HG02798 (cell line): ENCODE measurements around the gene CA7.
"Not testable (repeated sequence)": the region's sequence is repeated elsewhere in the genome, so short reads cannot be mapped to it uniquely, and the experiment has no call there.

Experiments used
- ATAC-seq: cut with Tn5 transposase; IDR thresholded peaks from one replicate; pipeline ENCODE4 v1.9.1; 2021; ENCODE audit warnings: mild to moderate bottlenecking; ENCODE audit not compliant: unreplicated experiment, poor library complexity

Gene CA7

GRCh38 chr16:66845791-66846221 is 1.6 kb downstream of the CA7 start:
- no peak for ATAC-seq

GRCh38 chr16:66846266-66846665 is 2.1 kb downstream of the CA7 start:
- ATAC-seq, result no peak

GRCh38 chr16:66846831-66847230 is 2.6 kb downstream of the CA7 start:
- ATAC-seq, result no peak

GRCh38 chr16:66847533-66848067 is 3.4 kb downstream of the CA7 start:
- no peak for ATAC-seq

- no peak for ATAC-seq
These were observed 4.0 kb downstream of the CA7 start for GRCh38 chr16:66848172-66848571.

- no peak for ATAC-seq
These were observed 4.8 kb downstream of the CA7 start for GRCh38 chr16:66849021-66849420.

- ATAC-seq, result no peak
These were observed 5.3 kb downstream of the CA7 start for GRCh38 chr16:66849549-66849948.

GRCh38 chr16:66850115-66850815 is 6.1 kb downstream of the CA7 start:
- no peak for ATAC-seq

GRCh38 chr16:66851166-66851964 is 7.2 kb downstream of the CA7 start:
- no peak for ATAC-seq

GRCh38 chr16:66853261-66854139 is 9.3 kb downstream of the CA7 start:
- no peak for ATAC-seq

GRCh38 chr16:66856184-66856730 is 12.0 kb downstream of the CA7 start:
- no peak for ATAC-seq

GRCh38 chr16:66856801-66857200 is 12.6 kb downstream of the CA7 start:
- ATAC-seq, result no peak

GRCh38 chr16:66857437-66857836 is 13.2 kb downstream of the CA7 start:
- ATAC-seq, result no peak

- no peak for ATAC-seq
These were observed 14.7 kb downstream of the CA7 start for GRCh38 chr16:66858740-66859396.

GRCh38 chr16:66859397-66860068 is 15.3 kb downstream of the CA7 start:
- no peak for ATAC-seq

- no peak for ATAC-seq
These were observed 17.9 kb downstream of the CA7 start for GRCh38 chr16:66862023-66862520.

- no peak for ATAC-seq
These were observed 19.5 kb downstream of the CA7 start for GRCh38 chr16:66863707-66864106.

GRCh38 chr16:66869424-66869823 is 25.2 kb downstream of the CA7 start:
- ATAC-seq, result no peak

- not testable (repeated sequence) for ATAC-seq
These were observed 27.1 kb downstream of the CA7 start for GRCh38 chr16:66871363-66871762.
